ENCODE measurements around the gene TNK2.

DNA sequence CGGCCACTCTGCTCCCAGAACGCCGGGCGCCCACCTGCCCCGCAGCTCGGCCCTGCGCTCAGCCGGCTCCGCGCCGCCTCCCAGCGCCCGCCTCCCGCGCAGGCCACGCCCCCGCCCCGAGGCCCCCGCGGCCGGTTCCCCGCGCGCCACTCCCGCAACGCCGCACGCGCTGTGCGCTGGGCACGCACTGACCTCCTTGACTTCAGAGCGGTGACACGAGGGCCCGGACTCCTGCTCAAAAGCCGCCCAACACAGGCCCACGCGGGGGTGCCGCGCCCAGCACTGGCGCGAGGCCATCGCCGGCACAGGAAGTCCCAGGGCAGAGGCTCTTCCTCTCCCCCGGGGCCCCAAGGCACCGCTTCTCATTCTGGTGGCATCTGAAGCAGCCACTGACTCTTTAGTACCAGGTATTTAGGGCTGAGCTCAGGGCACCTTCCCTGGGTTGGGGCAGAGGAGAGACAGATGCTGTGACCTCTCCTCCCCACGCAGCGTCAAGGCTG lies 12.4 kb downstream of the TNK2 start:
- TF ChIP-seq, protein P1, sequence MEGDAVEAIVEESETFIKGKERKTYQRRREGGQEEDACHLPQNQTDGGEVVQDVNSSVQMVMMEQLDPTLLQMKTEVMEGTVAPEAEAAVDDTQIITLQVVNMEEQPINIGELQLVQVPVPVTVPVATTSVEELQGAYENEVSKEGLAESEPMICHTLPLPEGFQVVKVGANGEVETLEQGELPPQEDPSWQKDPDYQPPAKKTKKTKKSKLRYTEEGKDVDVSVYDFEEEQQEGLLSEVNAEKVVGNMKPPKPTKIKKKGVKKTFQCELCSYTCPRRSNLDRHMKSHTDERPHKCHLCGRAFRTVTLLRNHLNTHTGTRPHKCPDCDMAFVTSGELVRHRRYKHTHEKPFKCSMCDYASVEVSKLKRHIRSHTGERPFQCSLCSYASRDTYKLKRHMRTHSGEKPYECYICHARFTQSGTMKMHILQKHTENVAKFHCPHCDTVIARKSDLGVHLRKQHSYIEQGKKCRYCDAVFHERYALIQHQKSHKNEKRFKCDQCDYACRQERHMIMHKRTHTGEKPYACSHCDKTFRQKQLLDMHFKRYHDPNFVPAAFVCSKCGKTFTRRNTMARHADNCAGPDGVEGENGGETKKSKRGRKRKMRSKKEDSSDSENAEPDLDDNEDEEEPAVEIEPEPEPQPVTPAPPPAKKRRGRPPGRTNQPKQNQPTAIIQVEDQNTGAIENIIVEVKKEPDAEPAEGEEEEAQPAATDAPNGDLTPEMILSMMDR (IDR thresholded peaks at IDR 0.05; ENCODE audit: low read length) = no peak
- TF ChIP-seq EZH2 (IDR thresholded peaks at IDR 0.05; ENCODE audit: borderline replicate concordance, low read length) = no peak
